Calu3 (cell line): ENCODE measurements around the gene MAGI3. TPM values are rescaled to one million over a fixed set of nuclear protein-coding genes. Genes with fewer than 3 reads are reported as not detected.

Experiments
- BruUV-seq: library from RNA; stranded (reverse); fragments of 400-500 nt; replicated peaks from 2 replicates; lab custom pipeline; 2021; lab: Mats Ljungman, UMichigan
- CTCF ChIA-PET: fragments of 300-600 bp; sonication (Branson Sonifier 250); formaldehyde crosslinking; loops from one replicate; lab custom pipeline; 2022; ENCODE audit warnings: antibody characterized with exemption; lab: Charles Lee
- DNase-seq: peaks from one replicate; pipeline ENCODE4 v3.0.0; 2022
- H3K27ac Mint-ChIP-seq: one replicate; pipeline ENCODE4 v1.8.0; 2022; ENCODE audit warnings: mixed read lengths; ENCODE audit not compliant: unreplicated experiment
- H3K27me3 Mint-ChIP-seq: one replicate; pipeline ENCODE4 v1.8.0; 2022; ENCODE audit warnings: mixed read lengths; ENCODE audit not compliant: unreplicated experiment
- H3K36me3 Mint-ChIP-seq: one replicate; pipeline ENCODE4 v1.8.0; 2022; ENCODE audit warnings: mild to moderate bottlenecking, moderate library complexity, mixed read lengths; ENCODE audit not compliant: insufficient read depth, unreplicated experiment
- H3K4me1 Mint-ChIP-seq: one replicate; pipeline ENCODE4 v1.8.0; 2022; ENCODE audit warnings: mild to moderate bottlenecking, low read depth, mixed read lengths; ENCODE audit not compliant: unreplicated experiment
- H3K4me3 Mint-ChIP-seq: one replicate; pipeline ENCODE4 v1.8.0; 2022; ENCODE audit warnings: mild to moderate bottlenecking, low read depth, moderate library complexity, mixed read lengths; ENCODE audit not compliant: unreplicated experiment
- H3K9me3 Mint-ChIP-seq: one replicate; pipeline ENCODE4 v1.8.0; 2022; ENCODE audit warnings: low read depth, mixed read lengths; ENCODE audit not compliant: unreplicated experiment
- intact Hi-C: fragments of 100-400 bp; cut with micrococcal nuclease; formaldehyde crosslinking; loops from one replicate; pipeline ENCODE4 v1.10.0; 2022; ENCODE audit not compliant: unreplicated experiment
- total RNA-seq: library from RNA; stranded (reverse); gene quantifications from 2 replicates; pipeline ENCODE4 v1.2.3, GENCODE V29; 2022
- TF ChIP-seq, protein P1 (sequence below): fragments of 200-600 bp; IDR thresholded peaks from one replicate; pipeline ENCODE4 v1.8.0; 2022; ENCODE audit warnings: antibody characterized with exemption; ENCODE audit not compliant: unreplicated experiment

MAGI3 gene
- total RNA-seq, 1 experiment from 2014 or later = 14.2 TPM

DNA sequence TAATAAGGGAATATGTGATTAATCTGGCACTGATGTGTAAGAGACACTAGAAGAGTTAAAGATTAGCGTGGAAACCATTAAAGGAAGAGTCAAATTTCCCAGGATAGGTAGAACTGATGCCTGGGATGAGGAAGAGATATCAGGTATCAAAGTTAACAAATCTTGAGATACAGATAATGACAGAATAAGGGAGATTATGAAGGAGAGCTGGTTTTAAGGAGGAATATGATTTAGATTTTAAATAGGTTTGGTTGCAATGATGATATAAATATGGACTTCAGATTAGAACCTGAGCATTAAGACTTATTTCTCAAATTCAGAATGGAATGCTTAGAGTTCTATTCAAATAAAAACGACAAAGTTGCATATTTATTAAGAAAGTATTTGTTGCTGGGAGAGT, 26.2 kb downstream of the MAGI3 start:
- no peak for DNase-seq
- no peaks in the 10 kb centered on the region for H3K36me3 Mint-ChIP-seq
- H3K27me3 Mint-ChIP-seq = no peaks in the 10 kb centered on the region
- intact Hi-C loops = no loop called here
- H3K27ac Mint-ChIP-seq = no peak overlapping the region
- CTCF ChIA-PET = interaction anchor here (1.5 kb wide), 1 partner anchor 17 kb away, joined by 3 read pairs; no protein-coding TSS in a partner anchor
- peaks cover 2% of the 10 kb centered on the region for H3K9me3 Mint-ChIP-seq
- H3K4me1 Mint-ChIP-seq = no peaks in the 10 kb centered on the region
- TF ChIP-seq, protein P1, sequence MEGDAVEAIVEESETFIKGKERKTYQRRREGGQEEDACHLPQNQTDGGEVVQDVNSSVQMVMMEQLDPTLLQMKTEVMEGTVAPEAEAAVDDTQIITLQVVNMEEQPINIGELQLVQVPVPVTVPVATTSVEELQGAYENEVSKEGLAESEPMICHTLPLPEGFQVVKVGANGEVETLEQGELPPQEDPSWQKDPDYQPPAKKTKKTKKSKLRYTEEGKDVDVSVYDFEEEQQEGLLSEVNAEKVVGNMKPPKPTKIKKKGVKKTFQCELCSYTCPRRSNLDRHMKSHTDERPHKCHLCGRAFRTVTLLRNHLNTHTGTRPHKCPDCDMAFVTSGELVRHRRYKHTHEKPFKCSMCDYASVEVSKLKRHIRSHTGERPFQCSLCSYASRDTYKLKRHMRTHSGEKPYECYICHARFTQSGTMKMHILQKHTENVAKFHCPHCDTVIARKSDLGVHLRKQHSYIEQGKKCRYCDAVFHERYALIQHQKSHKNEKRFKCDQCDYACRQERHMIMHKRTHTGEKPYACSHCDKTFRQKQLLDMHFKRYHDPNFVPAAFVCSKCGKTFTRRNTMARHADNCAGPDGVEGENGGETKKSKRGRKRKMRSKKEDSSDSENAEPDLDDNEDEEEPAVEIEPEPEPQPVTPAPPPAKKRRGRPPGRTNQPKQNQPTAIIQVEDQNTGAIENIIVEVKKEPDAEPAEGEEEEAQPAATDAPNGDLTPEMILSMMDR = no peak
- no peak overlapping the region for H3K4me3 Mint-ChIP-seq
- no TSS peak for BruUV-seq

DNA sequence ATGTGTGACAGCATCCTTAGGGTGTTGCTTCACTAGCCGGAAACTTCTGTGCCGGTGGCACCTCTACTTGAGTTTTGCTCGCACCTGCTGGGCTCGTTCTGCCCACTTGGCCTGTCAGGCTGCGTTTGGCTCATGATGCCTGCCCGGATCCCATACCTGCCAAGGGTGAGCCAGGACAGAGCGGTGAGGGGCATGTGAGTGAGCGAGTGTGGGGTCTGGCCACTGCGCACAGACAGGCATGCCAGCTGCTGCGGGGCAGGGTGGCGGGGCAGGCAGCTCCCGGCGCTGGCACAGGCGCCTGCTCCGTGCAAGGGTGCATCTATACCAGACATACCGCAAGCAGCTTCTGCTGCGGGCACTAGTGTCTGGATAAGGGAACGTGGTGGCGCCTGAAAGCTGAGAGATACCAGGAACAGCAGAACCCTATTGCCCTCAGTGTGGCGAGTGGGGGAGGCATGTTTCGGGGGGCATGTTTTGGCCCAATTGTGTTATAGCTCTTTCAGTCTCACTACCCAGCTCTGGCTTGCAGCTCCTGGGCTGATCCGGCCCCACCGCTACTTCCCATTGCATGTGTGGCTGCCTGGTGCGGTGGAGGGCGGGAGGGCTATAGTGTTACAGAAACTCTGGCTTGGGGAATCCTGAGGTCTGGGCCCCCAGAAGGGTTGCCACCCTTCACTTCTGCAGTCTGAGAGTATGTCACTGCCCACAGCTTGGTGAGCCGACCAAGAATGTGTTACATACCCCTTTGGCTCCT, 32.2 kb downstream of the MAGI3 start:
- TF ChIP-seq, protein P1 = no peak
- Mint-ChIP-seq H3K9me3 (peaks cover 5% of the 10 kb centered on the region), H3K4me3 (no peak overlapping the region), H3K4me1 (no peaks in the 10 kb centered on the region), H3K36me3 (peaks cover 4% of the 10 kb centered on the region), H3K27ac (no peak overlapping the region), H3K27me3 (no peaks in the 10 kb centered on the region)
- intact Hi-C loops = no loop called here
- CTCF ChIA-PET = no interaction called here
- no TSS peak for BruUV-seq
- DNase-seq = no peak

- H3K27me3 Mint-ChIP-seq = no peaks in the 10 kb centered on the region
- no peaks in the 10 kb centered on the region for H3K4me1 Mint-ChIP-seq
- TF ChIP-seq, protein P1 = no peak
- DNase-seq = no peak
- intact Hi-C loops = no loop called here
- CTCF ChIA-PET = no interaction called here
- H3K9me3 Mint-ChIP-seq = peaks cover 5% of the 10 kb centered on the region
- peaks cover 4% of the 10 kb centered on the region for H3K36me3 Mint-ChIP-seq
- no peak overlapping the region for H3K4me3 Mint-ChIP-seq
- BruUV-seq = no TSS peak
- no peak overlapping the region for H3K27ac Mint-ChIP-seq
Measured at GRCh38 chr1:113423826-113424225, 33.5 kb downstream of the MAGI3 start.

- BruUV-seq = no TSS peak
- CTCF ChIA-PET = no interaction called here
- no peak overlapping the region for H3K4me3 Mint-ChIP-seq
- TF ChIP-seq, protein P1 = no peak
- peaks cover 8% of the 10 kb centered on the region for H3K4me1 Mint-ChIP-seq
- H3K9me3 Mint-ChIP-seq = no peaks in the 10 kb centered on the region
- no peak overlapping the region for H3K27ac Mint-ChIP-seq
- H3K27me3 Mint-ChIP-seq = no peaks in the 10 kb centered on the region
- intact Hi-C loops = no loop called here
- no peaks in the 10 kb centered on the region for H3K36me3 Mint-ChIP-seq
- DNase-seq = no peak
Measured at GRCh38 chr1:113429461-113430153, 39.3 kb downstream of the MAGI3 start.
